GM19468 (cell line): ENCODE data around the gene IL6ST.
"Not testable (repeated sequence)": the region's sequence is repeated elsewhere in the genome, so short reads cannot be mapped to it uniquely, and the experiment has no call there.

Experiments used
- ATAC-seq: cut with Tn5 transposase; IDR thresholded peaks from one replicate; pipeline ENCODE4 v1.9.1; 2021; ENCODE audit warnings: mild to moderate bottlenecking, moderate library complexity, moderate number of reproducible peaks; ENCODE audit not compliant: unreplicated experiment; ENCODE audit errors: extremely low read depth

Gene IL6ST

GRCh38 chr5:56006094-56006493 lies 11.3 kb upstream of the IL6ST start:
- ATAC-seq = no peak

- ATAC-seq = no peak
These were observed 10.1 kb upstream of the IL6ST start for GRCh38 chr5:56004874-56005273.

GRCh38 chr5:56003679-56004078 lies 8.9 kb upstream of the IL6ST start:
- no peak for ATAC-seq

GRCh38 chr5:56003179-56003578 lies 8.4 kb upstream of the IL6ST start:
- no peak for ATAC-seq

GRCh38 chr5:56002303-56002702 lies 7.5 kb upstream of the IL6ST start:
- no peak for ATAC-seq

- ATAC-seq = not testable (repeated sequence)
These were observed 5.5 kb upstream of the IL6ST start for GRCh38 chr5:56000221-56000620.

- ATAC-seq = no peak
These were observed 4.2 kb upstream of the IL6ST start for GRCh38 chr5:55998966-55999365.

GRCh38 chr5:55997742-55998351 lies 3.1 kb upstream of the IL6ST start:
- ATAC-seq = no peak

- peak; percentile 97 for ATAC-seq
These were observed 493 bp upstream of the IL6ST start for GRCh38 chr5:55994998-55995914.

GRCh38 chr5:55993731-55994494 lies 850 bp downstream of the IL6ST start:
- ATAC-seq = no peak

- ATAC-seq = no peak
These were observed 1.8 kb downstream of the IL6ST start for GRCh38 chr5:55993013-55993412.

GRCh38 chr5:55991768-55992486 lies 2.8 kb downstream of the IL6ST start:
- no peak for ATAC-seq

GRCh38 chr5:55990895-55991294 lies 3.9 kb downstream of the IL6ST start:
- ATAC-seq = not testable (repeated sequence)

- ATAC-seq = no peak
These were observed 4.9 kb downstream of the IL6ST start for GRCh38 chr5:55989860-55990259.

- ATAC-seq = no peak
These were observed 5.7 kb downstream of the IL6ST start for GRCh38 chr5:55988979-55989638.

GRCh38 chr5:55988428-55988827 lies 6.3 kb downstream of the IL6ST start:
- not testable (repeated sequence) for ATAC-seq

GRCh38 chr5:55986931-55987330 lies 7.8 kb downstream of the IL6ST start:
- ATAC-seq = no peak

GRCh38 chr5:55985181-55985580 lies 9.6 kb downstream of the IL6ST start:
- no peak for ATAC-seq

- no peak for ATAC-seq
These were observed 10.8 kb downstream of the IL6ST start for GRCh38 chr5:55983986-55984385.

- ATAC-seq = no peak
These were observed 11.8 kb downstream of the IL6ST start for GRCh38 chr5:55982957-55983381.
